ENCODE results near the gene CCNYL1.

CCNYL1 gene

DNA sequence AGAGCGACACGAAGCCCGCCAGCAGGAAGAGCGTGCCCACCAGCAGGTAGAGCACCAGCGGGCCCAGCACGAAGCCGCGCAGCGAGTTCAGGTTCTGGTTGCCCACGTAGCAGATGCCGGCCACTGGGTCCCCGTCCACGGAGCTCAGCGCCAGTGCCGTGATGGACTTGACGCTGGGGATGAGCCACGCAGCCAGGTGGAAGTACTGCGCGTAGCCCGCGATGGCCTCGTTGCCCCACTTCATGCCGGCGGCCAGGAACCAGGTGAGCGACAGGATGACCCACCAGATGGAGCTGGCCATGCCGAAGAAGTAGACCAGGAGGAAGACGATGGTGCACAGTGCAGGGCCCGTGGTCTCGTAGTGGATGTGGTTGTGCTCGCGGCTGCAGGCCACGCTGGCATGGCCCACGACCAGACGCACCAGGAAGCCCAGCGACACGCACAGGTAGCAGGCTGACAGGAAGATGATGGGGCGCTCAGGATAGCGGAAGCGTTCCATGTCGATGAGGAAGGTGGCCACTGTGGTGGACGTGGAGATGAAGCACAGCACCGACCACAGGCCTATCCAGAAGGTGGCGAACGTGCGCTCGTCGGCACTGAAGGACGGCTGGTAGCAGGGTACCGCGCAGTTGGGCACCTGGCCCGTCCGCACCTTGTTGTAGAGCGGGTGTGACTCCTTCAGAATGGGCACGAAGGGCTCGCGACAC is 56.2 kb downstream of the CCNYL1 start:
- peak; percentile 33 for DNase-seq

DNA sequence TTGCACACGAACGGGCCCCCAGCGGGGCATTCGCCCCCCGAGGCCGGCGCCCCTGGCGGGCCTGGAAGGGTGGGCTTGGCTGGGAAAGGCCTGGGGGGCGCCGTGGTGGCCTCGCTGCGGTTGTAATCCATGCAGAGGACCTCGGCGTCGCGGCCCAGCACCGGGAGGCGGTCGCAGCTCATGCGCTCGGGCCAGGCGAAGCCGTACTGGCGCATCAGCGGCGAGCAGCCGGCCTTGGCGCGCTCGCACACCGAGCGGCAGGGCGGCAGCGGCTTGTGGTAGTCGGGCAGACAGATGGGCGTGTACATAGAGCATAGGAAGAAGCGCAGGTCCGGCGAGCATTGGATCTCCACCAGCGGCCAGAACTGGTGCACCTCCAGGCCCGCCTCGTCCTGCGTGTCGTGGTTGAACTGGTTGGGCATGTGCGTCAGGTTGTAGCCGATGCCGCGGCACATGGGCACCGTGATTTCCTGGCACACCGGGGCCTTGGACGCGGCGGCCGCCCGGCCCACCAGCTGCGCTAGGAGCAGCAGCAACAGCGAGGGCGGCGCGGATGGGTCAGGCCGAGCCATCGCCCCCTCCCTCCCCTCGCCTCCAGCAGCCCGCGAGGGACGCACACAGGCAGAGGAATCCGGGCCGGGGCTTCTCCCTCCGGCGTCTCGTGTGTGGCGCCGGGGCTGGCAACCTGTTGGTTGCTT is 56.9 kb downstream of the CCNYL1 start:
- peak; percentile 71 for DNase-seq

DNA sequence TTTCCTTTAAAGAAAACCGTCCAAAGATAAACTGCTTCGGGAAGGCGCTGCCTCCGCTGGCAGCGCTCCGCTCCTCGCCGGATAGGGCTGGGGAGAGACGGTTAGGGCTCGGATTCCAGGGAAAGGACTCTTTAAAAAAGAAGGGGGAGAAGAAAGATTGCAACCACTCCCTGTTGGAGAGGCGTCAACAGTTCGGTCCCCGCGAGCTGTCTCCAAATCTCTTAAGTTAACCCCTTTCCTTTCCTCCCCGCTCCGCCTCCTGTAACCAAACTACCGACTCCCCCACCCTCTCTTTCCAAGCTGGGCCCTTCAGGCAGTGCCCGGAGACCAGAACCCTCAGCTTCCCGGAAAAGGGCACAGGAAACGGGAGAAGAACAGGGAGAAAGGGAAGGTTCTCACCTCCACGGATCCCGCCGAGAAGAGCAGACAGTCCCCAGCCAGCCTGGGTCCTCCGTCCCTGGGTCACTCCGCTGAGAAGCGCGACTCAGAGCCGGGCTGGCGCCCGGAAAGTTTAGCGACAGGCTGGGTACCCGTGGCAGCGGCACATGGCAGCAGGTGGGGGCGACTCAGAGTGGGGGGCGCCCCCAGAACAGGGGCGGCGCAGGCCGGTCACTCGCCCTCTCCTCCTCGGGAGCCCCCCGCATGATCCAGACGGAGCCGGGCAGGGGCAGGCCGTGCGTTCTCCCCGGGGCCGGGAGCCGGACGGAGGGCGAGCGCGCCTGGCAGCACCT is 57.6 kb downstream of the CCNYL1 start:
- peak; percentile 64 for DNase-seq

DNA sequence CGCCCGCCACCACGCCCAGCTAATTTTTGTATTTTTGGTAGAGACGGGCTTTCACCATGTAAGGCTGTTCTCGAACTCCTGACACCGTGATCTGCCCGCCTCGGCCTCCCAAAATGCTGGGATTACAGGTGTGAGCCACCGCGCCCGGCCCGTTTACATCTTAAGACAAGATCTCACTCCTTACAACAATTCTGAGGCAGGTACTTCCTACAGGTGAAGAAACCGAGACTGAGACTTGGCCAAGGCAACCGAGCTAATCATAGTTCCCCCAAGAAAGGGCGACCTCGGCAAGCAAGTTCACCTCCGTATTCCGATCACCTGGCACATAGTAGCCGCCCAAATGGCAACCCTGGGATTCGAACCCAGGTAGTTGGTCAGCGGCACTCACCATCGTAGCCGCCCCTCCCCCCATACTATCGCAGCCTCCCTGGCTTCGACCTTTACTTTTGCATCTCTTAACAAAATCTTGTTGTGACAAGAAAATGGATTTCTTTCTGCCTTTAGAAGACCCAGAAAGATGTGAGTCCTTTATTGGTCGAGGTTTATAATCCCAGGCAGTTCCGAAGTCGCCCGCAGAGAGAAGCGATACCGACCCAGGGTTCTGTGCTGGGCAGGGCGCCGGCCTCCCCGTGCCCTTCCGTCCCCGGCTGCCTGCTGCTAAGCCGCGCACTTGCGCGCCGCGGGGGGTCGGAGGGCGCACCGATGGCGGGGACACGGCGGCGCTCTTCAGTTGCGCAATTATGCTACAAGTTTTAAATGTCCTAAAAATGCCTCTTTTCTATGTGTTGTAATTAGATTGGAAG is 59.4 kb downstream of the CCNYL1 start:
- no peak for DNase-seq

DNA sequence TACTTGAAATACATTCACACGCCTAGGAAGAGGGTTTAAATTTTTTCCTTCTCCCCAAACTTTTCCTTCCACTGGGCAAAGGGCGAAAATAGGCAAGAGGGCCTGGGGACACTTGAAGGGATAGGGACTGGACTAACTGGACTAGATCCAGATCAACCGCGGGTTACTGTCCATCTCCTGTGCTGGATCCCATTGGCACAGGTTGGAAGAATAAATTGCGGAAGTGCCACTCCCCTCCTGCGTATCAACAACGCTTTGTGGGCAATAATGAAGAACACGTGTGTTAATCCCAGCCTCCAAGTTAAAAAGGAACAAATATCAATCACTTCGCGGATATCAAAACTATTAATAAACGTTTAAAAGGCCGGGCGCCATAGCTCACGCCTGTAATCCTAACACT is 60.0 kb downstream of the CCNYL1 start:
- DNase-seq = no peak

DNA sequence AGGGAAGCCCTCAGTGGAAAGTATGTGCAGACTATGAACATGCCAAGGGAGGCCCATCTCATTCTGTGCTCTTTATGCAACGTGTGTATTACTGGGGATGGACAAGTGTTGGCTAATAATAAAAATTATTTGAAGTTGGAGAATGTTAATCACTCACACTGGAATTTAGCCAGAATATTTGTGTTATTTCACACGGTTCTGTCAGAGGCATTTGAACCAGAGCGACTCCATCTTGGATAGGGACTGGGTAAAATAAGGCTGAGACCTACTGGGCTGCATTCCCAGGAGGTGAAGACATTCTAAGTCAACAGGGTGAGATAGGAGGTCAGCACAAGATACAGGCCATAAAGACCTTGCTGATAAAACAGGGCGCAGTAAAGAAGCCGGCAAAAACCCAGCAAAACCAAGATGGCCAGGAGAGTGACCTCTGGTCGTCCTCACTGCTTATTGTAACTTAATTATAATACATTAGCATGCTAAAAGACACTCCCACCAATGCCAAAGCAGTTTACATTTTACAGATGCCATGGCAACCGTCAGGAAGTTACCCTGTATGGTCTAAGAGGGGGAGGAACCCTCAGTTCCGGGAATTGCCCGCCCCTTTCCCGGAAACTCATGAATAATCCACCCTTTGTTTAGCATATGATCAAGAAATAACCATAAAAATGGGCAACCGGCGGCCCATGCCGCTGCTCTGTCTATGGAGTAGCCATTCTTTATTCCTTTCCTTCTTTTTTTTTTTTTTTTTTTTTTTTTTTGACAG is 60.8 kb downstream of the CCNYL1 start:
- no peak for DNase-seq

DNA sequence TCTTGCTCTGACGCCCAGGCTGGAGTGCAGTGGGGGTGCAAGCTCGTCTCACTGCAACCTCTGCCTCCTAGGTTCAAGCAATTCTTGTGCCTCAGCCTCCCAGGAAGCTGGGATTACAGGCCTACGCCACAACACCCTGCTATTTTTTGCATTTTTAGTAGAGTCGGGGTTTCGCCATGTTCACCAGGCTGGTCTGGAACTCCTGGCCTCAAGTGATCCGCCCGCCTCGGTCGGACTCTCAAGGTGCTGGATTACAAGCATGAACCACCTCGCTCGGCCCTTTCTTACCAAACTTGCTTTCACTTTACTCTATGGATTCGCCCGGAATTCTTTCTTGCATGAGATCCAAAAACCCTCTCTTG is 61.4 kb downstream of the CCNYL1 start:
- DNase-seq = no peak

DNA sequence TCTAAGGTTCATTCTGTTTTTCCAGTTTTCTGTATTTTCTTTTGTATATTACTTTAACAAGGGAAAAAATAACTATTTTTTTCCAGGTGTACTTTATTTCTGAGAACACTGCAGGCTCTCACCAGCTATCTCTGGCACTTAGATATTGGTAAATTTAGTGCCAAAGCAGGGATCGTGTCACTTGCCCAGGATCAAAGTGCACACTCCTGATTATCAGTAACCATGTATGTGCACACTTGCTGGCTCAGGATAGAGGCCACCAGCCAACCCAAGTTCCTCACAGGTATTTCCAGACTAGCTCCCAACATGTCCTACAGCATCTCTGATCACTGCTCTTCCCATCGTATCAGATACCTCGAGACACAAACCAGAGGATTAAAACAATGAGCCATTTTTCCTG is 64.0 kb downstream of the CCNYL1 start:
- DNase-seq = no peak

DNA sequence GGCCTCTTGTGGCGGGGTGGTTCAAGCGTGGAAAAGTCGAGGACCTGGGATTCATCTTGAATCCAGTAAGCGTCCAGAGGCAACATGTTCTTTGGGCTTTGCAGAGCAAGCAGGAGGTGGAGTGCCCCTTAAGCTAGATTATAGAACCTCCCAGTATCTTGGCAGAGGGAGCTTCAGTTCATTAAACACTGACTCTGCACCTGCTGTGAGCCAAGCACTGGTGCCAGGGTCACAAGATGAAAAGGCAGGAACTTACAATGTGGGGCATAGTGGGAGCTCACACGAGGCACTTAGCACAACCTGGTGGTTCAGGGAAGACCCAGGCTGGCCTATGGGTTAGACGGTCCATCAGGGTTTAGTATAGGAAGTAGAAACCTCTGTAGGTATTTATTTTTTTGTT is 65.7 kb downstream of the CCNYL1 start:
- DNase-seq = peak; percentile 69

DNA sequence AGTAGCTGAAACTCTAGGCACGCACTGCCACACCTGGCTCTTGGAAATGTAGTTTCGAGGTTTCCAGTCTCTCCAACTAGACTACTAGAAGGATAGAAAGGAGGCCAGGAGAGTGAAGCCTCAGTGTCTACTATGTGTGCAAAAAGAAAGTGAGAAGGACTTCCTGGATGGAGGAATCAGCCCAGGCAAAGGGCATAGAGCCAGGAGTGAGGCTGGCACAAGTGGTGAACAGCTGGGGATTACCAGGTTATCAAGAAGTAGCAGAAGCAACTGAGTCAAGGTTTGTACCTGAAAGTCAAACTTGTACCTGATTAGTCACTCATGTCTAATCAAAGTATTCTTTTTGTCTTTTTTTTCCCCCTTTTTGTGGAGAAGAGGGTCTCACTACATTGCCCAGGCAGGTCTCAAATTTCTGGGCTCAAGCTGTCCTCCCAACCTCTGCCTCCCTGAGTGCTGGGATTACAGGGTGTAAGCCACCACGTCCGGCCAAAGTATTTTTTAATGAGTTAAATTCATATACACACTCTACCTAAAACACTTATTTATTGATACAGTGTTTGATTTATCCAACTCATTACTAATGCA is 67.0 kb downstream of the CCNYL1 start:
- DNase-seq = no peak

DNA sequence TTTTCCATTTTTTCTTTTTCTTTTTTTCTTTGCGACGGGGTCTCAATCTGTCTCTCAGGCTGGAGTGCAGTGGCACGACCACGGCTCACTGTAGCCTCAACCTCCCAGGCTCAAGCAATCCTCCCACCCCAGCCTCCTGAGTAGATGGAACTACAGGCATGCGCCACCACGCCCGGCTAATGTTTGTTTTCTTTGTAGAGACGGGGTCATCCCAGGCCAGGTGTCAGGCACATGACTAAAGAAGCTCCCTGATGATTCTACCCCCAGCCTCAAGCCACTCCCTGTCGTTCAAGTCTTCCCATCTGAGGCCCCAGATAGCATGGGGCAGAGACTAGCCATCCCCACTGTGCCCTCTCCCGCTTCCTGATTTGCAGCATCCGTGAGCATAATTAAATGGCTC is 68.1 kb downstream of the CCNYL1 start:
- peak; percentile 8 for DNase-seq

DNA sequence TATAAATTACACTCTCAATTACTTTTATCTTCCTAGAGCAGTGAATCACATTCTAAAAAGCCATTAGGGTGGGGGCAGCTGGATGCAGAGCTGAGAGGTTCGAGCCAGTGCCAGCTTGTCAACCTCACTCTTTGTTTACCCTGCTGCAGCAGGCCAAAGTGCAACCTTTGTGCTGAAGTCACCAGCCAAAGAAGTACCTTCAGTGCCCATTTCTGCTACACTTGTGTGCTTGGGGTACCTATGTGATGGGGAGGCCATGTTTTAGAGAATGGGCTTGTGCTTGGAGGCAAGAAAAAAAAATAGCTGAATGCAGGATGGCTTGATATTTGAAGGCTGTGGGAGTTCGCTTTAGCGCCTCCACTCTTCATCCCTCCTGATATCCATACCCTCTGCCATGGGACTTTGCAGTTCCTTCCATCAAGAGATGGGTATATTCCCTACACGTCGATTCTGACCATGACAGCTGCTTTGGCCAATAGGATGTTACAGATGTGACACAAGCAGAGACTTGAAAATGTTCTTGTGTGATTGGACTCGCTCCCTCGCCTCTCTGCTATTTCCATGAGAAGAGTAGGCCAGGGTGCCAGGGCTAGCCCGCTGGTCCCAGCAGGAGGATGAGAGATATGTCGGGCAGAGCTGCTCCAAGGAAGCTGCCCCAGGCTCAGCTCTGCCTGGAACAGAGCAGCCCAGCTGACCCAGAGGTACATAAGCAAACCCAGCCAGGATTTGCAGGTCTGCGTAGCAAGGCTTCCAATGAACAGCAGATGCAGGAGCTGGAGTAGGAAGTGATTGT is 71.0 kb downstream of the CCNYL1 start:
- DNase-seq = peak; percentile 80

DNA sequence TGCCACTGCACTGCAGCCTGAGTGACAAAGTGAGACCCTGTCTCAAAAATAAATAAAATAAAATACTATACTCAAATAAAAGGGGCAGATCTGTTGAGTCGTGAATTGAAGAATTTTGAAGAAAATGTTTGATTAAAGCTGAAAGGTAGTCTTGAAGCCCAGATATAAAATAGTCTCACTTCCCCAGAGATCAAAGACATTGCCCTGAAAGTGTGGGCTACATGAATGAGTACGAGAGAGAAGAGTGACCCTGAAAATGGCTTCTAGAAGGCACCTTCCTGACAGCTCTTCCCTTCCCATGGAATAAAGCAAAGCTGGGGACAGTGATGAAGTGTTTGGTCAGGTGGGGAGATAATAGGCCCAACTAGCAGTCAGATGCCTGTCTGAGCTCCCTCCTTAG is 72.1 kb downstream of the CCNYL1 start:
- DNase-seq = no peak

DNA sequence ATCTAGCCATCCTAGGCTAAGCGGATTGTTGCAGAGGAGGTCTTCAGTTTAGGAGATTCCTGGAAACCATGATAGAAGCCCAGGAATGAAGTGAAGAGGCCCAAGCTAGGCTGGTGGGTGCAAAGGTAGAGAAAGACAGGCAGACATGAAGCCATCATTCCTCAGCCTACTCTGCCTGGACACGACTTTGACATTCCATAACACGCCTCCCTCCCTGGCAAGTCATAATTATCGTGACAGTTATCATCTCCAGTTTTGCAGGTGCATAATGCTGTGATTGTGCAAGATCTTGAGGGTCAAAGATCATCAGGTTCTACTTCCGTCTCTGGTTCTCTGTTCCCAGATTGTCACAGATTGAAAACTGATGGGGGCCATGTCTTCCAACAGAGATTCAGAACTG is 73.5 kb downstream of the CCNYL1 start:
- DNase-seq = no peak

DNA sequence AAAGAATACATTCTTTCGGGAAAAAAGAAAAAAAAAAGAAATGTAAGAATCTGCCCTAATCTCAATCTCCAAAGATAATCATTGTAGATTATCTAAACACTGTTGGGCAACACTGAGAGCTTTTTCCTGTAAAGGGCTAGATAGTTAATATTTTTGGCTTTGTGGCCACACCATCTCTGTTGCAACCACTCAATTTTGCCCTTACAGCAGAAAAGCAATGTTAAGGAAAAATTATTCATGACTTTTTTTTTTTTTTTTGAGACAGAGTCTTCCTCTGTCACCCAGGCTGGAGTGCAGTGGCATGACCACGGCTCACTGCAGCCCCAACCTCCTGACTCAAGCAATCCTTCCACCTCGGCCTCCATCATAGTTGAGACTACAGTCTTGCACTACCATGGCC is 75.6 kb downstream of the CCNYL1 start:
- no peak for DNase-seq

DNA sequence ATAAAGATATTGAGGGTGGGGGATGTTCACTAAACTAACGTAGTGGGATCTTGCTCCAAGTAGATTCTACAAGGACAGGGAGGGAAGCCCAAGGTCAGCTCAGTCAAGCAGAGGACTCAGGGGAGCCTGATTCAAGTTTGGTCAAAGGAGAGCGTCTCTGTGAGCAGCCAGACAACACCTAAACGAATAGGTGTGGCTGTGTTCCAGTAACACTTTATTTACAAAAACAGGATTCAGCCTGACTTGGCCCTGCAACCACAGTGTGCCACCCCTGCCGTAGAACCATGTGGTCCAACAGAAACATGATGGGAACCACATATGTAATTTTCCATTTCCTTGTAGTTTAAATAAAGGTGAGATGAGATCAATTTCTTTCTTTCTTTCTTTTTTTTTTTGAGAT is 76.4 kb downstream of the CCNYL1 start:
- DNase-seq = no peak

DNA sequence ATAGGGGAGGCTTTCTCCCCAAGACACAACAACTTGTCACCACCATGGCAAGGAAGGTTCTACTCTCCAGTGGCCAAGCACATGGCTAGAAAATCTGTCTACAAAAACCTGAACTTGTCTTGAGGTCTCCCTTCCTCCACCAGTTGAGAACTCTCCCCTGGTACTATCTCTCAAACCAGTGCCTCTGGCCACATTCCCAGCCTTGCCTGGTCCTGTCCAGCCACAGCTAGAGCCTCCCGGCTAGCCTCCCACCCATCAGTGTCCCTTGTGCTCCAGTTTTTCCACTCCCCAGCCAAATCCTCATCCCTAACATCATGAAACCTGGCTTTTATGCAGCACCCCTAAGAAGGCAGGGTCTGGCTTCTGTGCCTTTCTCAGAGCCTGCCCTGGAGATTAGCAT is 79.5 kb downstream of the CCNYL1 start:
- no peak for DNase-seq

DNA sequence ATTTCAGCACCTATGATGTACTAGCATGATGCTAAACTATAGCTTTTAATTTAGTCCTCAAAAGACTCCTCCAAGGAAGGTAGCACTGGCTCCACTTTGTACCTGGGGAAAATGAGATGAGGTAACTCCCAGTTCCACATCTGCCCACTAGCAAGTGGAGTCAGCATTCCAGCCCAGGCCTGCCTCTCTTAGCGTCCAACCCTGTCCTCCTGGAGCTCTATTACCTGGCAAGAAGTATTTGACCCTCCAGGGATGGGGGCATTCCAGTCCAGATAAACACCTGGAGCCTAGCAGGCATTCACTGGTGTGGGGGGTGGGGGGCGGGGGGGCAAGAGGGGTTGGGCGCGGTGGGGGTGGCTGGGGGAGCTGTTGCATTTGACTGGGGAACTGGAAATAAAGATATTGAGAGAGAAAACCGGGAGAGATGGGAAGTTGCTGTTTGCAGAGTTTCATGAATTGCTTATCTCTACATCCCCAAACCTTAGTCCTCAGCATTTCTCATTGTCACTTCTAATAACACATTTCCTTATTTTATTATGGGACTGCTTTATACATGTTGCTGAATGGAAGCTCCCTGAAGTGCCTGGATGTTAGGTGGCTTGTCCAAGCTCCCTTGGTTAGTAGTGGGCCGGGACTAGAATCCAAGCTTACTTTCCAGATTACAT is 80.3 kb downstream of the CCNYL1 start:
- peak; percentile 66 for DNase-seq

DNA sequence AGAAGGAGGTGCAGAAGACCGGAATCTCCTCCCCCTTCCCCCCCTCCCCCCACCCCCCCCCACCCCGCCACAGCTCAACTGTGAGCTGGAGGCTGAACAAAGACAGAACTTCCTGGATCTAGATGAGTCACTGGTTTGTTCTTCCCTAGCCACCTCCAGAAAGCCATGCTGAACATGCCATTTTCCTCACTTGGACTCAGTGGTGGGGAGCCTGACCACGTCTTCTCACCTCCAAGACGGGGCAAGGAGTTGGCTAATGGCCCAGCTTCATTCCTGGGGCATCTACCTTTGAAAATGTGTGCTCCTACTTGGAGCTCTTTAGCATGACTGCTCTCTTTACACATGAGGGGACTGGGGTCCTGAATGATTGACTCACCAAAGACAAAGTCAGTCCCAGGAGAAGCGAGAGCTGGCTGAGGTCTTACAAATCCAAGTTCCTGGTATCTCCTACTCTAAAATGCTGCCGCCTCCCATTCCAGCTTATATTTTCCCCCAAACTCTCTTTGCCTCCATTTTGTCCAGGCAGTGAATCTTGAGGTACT is 80.9 kb downstream of the CCNYL1 start:
- DNase-seq = peak; percentile 77

DNA sequence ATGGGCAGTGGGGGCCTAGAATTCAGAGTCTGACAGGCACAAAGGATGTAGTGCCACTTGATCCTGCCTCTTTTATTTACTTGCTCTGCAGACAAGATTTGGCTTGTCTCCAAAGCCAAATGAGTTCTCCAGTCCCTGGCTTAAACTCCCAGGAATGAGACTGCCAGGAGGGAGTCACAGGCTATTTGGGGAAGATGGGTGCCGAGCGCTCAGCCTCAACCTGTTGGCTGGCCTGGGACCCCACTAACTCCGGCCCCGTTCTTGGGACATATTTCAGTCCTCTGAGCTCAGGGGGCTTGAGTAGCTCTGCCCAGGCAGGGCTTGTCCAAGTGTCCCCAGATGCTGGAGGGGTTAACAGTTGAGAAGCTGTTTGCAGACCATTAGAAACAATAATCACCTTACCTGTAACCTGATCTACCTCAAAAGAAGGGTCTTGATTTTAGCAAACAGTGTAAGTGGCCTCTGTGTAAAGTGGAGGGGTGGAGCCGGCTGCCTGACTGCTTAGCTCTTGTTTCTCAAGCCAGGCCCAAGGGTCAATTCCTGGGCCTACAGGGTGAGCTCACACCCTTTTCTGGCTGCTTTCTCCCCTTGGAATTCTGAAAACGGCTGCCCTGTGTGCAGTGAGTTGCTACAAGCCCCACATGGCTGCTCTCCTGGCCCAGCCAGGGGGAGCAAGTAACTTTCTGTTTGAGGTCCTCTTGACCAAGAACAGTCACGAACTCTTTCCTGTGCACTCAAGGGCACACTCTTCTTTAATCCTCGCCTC is 85.3 kb downstream of the CCNYL1 start:
- peak; percentile 96 for DNase-seq
